ENCODE results near the gene HYAL3. TPM values are rescaled to one million over a fixed set of nuclear protein-coding genes. Genes with fewer than 3 reads are reported as not detected.

Gene HYAL3
- total and polyA plus RNA-seq, 2 donors (not counting 1 experiment from before 2014, with no cell fraction given) = 3.7 to 4.2 TPM

GRCh38 chr3:50342813-50343633, 43.8 kb upstream of the HYAL3 start:
- Histone ChIP-seq H4K20me1 (ENCODE audit: control insufficient read depth, insufficient read depth, low read length, poor library complexity, severe bottlenecking) (peaks cover 6% of the 10 kb centered on the region), H3K4me2 (replicated peaks; ENCODE audit: low read depth, low read length, poor library complexity, severe bottlenecking) (no peak overlapping the region), H3K79me2 (ENCODE audit: control insufficient read depth, insufficient read depth, low read length) (peaks cover 30% of the 10 kb centered on the region), H3K27me3 (replicated peaks in 1 of 4; ENCODE audit: control extremely low read depth in 1 of 4, control insufficient read depth in 3 of 4, insufficient read depth in 4 of 4, low read length in 3 of 4) (no peaks in the 10 kb centered on the region), H3K9ac (ENCODE audit: low read length) (no peak overlapping the region), H3K36me3 (replicated peaks in 1 of 2; ENCODE audit: control extremely low read depth in 1 of 2, control insufficient read depth in 1 of 2, extremely low read depth in 1 of 2, insufficient read depth in 2 of 2, low read length in 1 of 2) (peaks cover 0 to 8% of the 10 kb centered on the region in 2 experiments), H3K9me3 (ENCODE audit: control extremely low read depth in 1 of 3, control insufficient read depth in 2 of 3, insufficient read depth in 1 of 3, low read length in 2 of 3) (no peaks in the 10 kb centered on the region), H2AFZ (ENCODE audit: insufficient read depth, low read depth, low read length, poor library complexity, severe bottlenecking) (no peak overlapping the region), H3K27ac (ENCODE audit: low read length in 2 of 2) (no peak overlapping the region), H3K4me1 (ENCODE audit: control insufficient read depth in 2 of 2, insufficient read depth in 2 of 2, low read length in 2 of 2) (peaks cover 35 to 61% of the 10 kb centered on the region in 2 donors), H3K4me3 (ENCODE audit: control extremely low read depth in 1 of 5, extremely low read depth in 1 of 5, insufficient read depth in 1 of 5, low read depth in 2 of 5, low read length in 4 of 5) (no peak overlapping the region)
- no peak for ATAC-seq (ENCODE audit: low read depth)
- H3K4me3 Mint-ChIP-seq = peak overlapping the region; percentile 3
- intact Hi-C loops (cut with micrococcal nuclease) = no loop called here
- no peaks in the 10 kb centered on the region for H3K27me3 Mint-ChIP-seq
- H3K4me1 Mint-ChIP-seq = peaks cover 54% of the 10 kb centered on the region
- H3K9me3 Mint-ChIP-seq (ENCODE audit: insufficient read depth) = no peaks in the 10 kb centered on the region
- no peak for DNase-seq
- ChIA-PET CTCF (interaction anchor here (1.6 kb wide), 1 partner anchor 199 kb away, joined by 6 read pairs; no protein-coding TSS in a partner anchor), POLR2A (interaction anchor here (0.7 kb wide), 1 partner anchor 1782 kb away, joined by 3 read pairs; no protein-coding TSS in a partner anchor)
- TF ChIP-seq CTCF (IDR thresholded peaks at IDR 0.05) (no peak), EZH2 (IDR thresholded peaks at IDR 0.05; ENCODE audit: borderline replicate concordance, insufficient read depth, low read depth, low read length, poor library complexity, severe bottlenecking) (no peak)
- H3K27ac Mint-ChIP-seq = peak overlapping the region; percentile 50
- 94% methylated on average over 10 of the region's 13 CpGs for WGBS (ENCODE audit: insufficient coverage)

All from B cell (primary cell).